Right atrium auricular region (tissue), 2 donors: ENCODE measurements around the gene PTH2. TPM values are rescaled to one million over a fixed set of nuclear protein-coding genes. Genes with fewer than 3 reads are reported as not detected.

ENCODE experiments used
- DNase-seq: peaks from one replicate; pipeline ENCODE4 v3.0.0-alpha.2; 2019; ENCODE audit warnings: low spot score
- H3K27ac ChIP-seq, 2 donors: fragments of 200-600 bp; sonication (generic); 1 replicate in 1 of 2; 2 replicates in 1 of 2; pipeline ENCODE4 v1.5.1; 2016 to 2019
- H3K27me3 ChIP-seq, 2 donors: fragments of 200-600 bp; sonication (generic); one replicate each; pipeline versions ENCODE4 v1.5.1 to v1.6.0; 2017 to 2019
- H3K36me3 ChIP-seq: fragments of 200-600 bp; sonication (generic); one replicate; pipeline ENCODE4 v1.5.1; 2016
- H3K4me1 ChIP-seq, 2 donors: fragments of 200-600 bp; sonication (generic); one replicate each; pipeline versions ENCODE4 v1.5.1 to v1.6.0; 2017 to 2019
- H3K4me3 ChIP-seq, 2 donors: fragments of 200-600 bp; sonication (generic); 1 replicate in 1 of 2; 2 replicates in 1 of 2; pipeline ENCODE4 v1.5.1; 2017 to 2019; ENCODE audit warnings: mild to moderate bottlenecking in 1 of 2, moderate library complexity in 1 of 2
- H3K9me3 ChIP-seq, 2 donors: fragments of 200-600 bp; sonication (generic); one replicate each; pipeline ENCODE4 v1.5.1; 2019
- CTCF ChIP-seq, 2 donors: fragments of 200-600 bp; sonication (generic); IDR thresholded peaks; one replicate each; pipeline ENCODE4 v1.5.1; 2019; ENCODE audit warnings: antibody characterized with exemption in 2 of 2
- total RNA-seq, 2 donors: library from RNA; depleted of rRNA; stranded (reverse); fragments of >200 nt; gene quantifications; one replicate each; pipeline ENCODE4 v1.1.0, GENCODE V29; 2016

The PTH2 gene
- total RNA-seq, 2 donors from 2014 or later: not detected

- peak within 1 kb of the TSS; percentile 56 to 73 for H3K4me3 ChIP-seq
- H3K27me3 ChIP-seq: peaks cover 0 to 1% of the 10 kb centered on the region in 2 donors
- peak; percentile 71 for DNase-seq
- H3K4me1 ChIP-seq: peaks cover 0 to 16% of the 10 kb centered on the region in 2 donors
- TF ChIP-seq CTCF (IDR thresholded peaks at IDR 0.05): no peak
- H3K36me3 ChIP-seq: no peaks in the 10 kb centered on the region
- H3K9me3 ChIP-seq: no peaks in the 10 kb centered on the region
- peak within 1 kb of the TSS; percentile 89 to 90 for H3K27ac ChIP-seq
Measured at GRCh38 chr19:49441210-49441959, 18.1 kb upstream of the PTH2 start, which contains the start of gene SLC17A7. TSS of gene SLC17A7 (minus strand) at chr19:49441527. CDS start at chr19:49441379, 148 bp downstream.

GRCh38 chr19:49440439-49441209 lies 17.4 kb upstream of the PTH2 start:
- H3K4me1 ChIP-seq: peaks cover 0 to 16% of the 10 kb centered on the region in 2 donors
- H3K27ac ChIP-seq: no peak overlapping the region
- H3K4me3 ChIP-seq: peak overlapping the region; percentile 32 to 48
- TF ChIP-seq CTCF (IDR thresholded peaks at IDR 0.05): no peak
- H3K36me3 ChIP-seq: no peaks in the 10 kb centered on the region
- H3K27me3 ChIP-seq: peaks cover 0 to 5% of the 10 kb centered on the region in 2 donors
- no peaks in the 10 kb centered on the region for H3K9me3 ChIP-seq
- no peak for DNase-seq

GRCh38 chr19:49439836-49440235 lies 16.6 kb upstream of the PTH2 start:
- TF ChIP-seq CTCF (IDR thresholded peaks at IDR 0.05): no peak
- DNase-seq: no peak
- no peaks in the 10 kb centered on the region for H3K36me3 ChIP-seq
- H3K4me1 ChIP-seq: peaks cover 0 to 16% of the 10 kb centered on the region in 2 donors
- H3K27me3 ChIP-seq: peaks cover 0 to 5% of the 10 kb centered on the region in 2 donors
- H3K27ac ChIP-seq: no peak overlapping the region
- no peak overlapping the region for H3K4me3 ChIP-seq
- H3K9me3 ChIP-seq: no peaks in the 10 kb centered on the region

GRCh38 chr19:49438261-49438660 lies 15.0 kb upstream of the PTH2 start:
- peaks cover 2 to 8% of the 10 kb centered on the region in 2 donors for H3K27me3 ChIP-seq

GRCh38 chr19:49437231-49437630 lies 14.0 kb upstream of the PTH2 start:
- no peak for TF ChIP-seq CTCF (IDR thresholded peaks at IDR 0.05)
- DNase-seq: no peak

More at GRCh38 chr19:49438261-49438660, 15.0 kb upstream of the PTH2 start:
- Histone ChIP-seq H3K4me1 (peaks cover 0 to 16% of the 10 kb centered on the region in 2 donors), H3K9me3 (no peaks in the 10 kb centered on the region), H3K27ac (no peak overlapping the region), H3K4me3 (no peak overlapping the region), H3K36me3 (no peaks in the 10 kb centered on the region)
- DNase-seq: no peak
- no peak for TF ChIP-seq CTCF (IDR thresholded peaks at IDR 0.05)

More at GRCh38 chr19:49437231-49437630, 14.0 kb upstream of the PTH2 start:
- Histone ChIP-seq H3K9me3 (no peaks in the 10 kb centered on the region), H3K27me3 (peaks cover 7 to 19% of the 10 kb centered on the region in 2 donors), H3K4me3 (no peak overlapping the region), H3K27ac (no peak overlapping the region), H3K4me1 (peaks cover 0 to 18% of the 10 kb centered on the region in 2 donors), H3K36me3 (no peaks in the 10 kb centered on the region)
